H9 (cell line): ENCODE measurements around the gene NAMPT. TPM values are rescaled to one million over a fixed set of nuclear protein-coding genes. Genes with fewer than 3 reads are reported as not detected.

Experiments used
- DNase-seq: peaks from one replicate; pipeline ENCODE4 v3.0.0-alpha.2; 2017
- H2AFZ ChIP-seq: one replicate; pipeline ENCODE4 v1.6.1; 2013; ENCODE audit warnings: mild to moderate bottlenecking, low read length, control low read depth, moderate library complexity
- H2AK5ac ChIP-seq: 2 replicates; pipeline ENCODE4 v1.6.1; 2013; ENCODE audit warnings: low read length, control low read depth, mixed read lengths; ENCODE audit not compliant: insufficient read length
- H2BK120ac ChIP-seq: one replicate; pipeline ENCODE4 v1.6.1; 2013; ENCODE audit warnings: low read depth, mild to moderate bottlenecking, low read length, control low read depth, inconsistent platforms; ENCODE audit not compliant: poor library complexity, severe bottlenecking
- H2BK12ac ChIP-seq: 2 replicates; pipeline ENCODE4 v1.6.1; 2013; ENCODE audit warnings: low read length, control low read depth, mixed read lengths, low read depth; ENCODE audit not compliant: insufficient read length
- H2BK15ac ChIP-seq: 2 replicates; pipeline ENCODE4 v1.6.1; 2013; ENCODE audit warnings: low read depth, low read length, control low read depth
- H2BK20ac ChIP-seq: one replicate; pipeline ENCODE4 v1.6.1; 2013; ENCODE audit warnings: low read depth, mild to moderate bottlenecking, low read length, control low read depth, inconsistent platforms; ENCODE audit not compliant: poor library complexity, severe bottlenecking
- H2BK5ac ChIP-seq: 2 replicates; pipeline ENCODE4 v1.6.1; 2013; ENCODE audit warnings: low read length, control low read depth, mixed read lengths; ENCODE audit not compliant: insufficient read length
- H3K14ac ChIP-seq: 2 replicates; pipeline ENCODE4 v1.6.1; 2013; ENCODE audit warnings: low read length, control low read depth; ENCODE audit not compliant: insufficient read depth
- H3K18ac ChIP-seq: 2 replicates; pipeline ENCODE4 v1.6.1; 2013; ENCODE audit warnings: low read depth, mild to moderate bottlenecking, mixed read lengths, low read length, control low read depth; ENCODE audit not compliant: insufficient read length
- H3K23ac ChIP-seq: 2 replicates; pipeline ENCODE4 v1.6.1; 2013; ENCODE audit warnings: low read length, control low read depth, mixed read lengths, low read depth; ENCODE audit not compliant: insufficient read length
- H3K23me2 ChIP-seq: 2 replicates; pipeline ENCODE4 v1.6.1; 2013; ENCODE audit warnings: low read depth, mild to moderate bottlenecking, mixed read lengths, low read length, control low read depth; ENCODE audit not compliant: insufficient read length, poor library complexity, severe bottlenecking
- H3K27ac ChIP-seq: 2 replicates; pipeline ENCODE4 v1.5.1; 2013; ENCODE audit warnings: low read length, control low read depth, mixed read lengths, low read depth; ENCODE audit not compliant: insufficient read length
- H3K27me3 ChIP-seq: 2 replicates; pipeline ENCODE4 v1.6.1; 2013; ENCODE audit warnings: low read length, control low read depth, inconsistent platforms; ENCODE audit not compliant: insufficient read depth
- H3K4ac ChIP-seq: 2 replicates; pipeline ENCODE4 v1.6.1; 2013; ENCODE audit warnings: low read depth, mild to moderate bottlenecking, control low read depth, inconsistent platforms, low read length, moderate library complexity
- H3K4me1 ChIP-seq: 2 replicates; pipeline ENCODE4 v1.6.1; 2013; ENCODE audit warnings: low read length, control low read depth, inconsistent platforms; ENCODE audit not compliant: insufficient read depth
- H3K4me2 ChIP-seq: 2 replicates; pipeline ENCODE4 v1.6.1; 2013; ENCODE audit warnings: low read length, control low read depth, mixed read lengths; ENCODE audit not compliant: insufficient read length, insufficient read depth
- H3K56ac ChIP-seq: 2 replicates; pipeline ENCODE4 v1.6.1; 2013; ENCODE audit warnings: low read depth, mild to moderate bottlenecking, mixed read lengths, low read length, control low read depth; ENCODE audit not compliant: insufficient read length
- H3K79me1 ChIP-seq: 2 replicates; pipeline ENCODE4 v1.6.1; 2013; ENCODE audit warnings: low read depth, mild to moderate bottlenecking, moderate library complexity, low read length, control low read depth, inconsistent platforms; ENCODE audit not compliant: insufficient read depth, poor library complexity, severe bottlenecking
- H3K79me2 ChIP-seq: 2 replicates; pipeline ENCODE4 v1.6.1; 2013; ENCODE audit warnings: low read length, control low read depth, inconsistent platforms; ENCODE audit not compliant: insufficient read depth
- H3K9ac ChIP-seq: 2 replicates; pipeline ENCODE4 v1.6.1; 2013; ENCODE audit warnings: low read length, control low read depth, mixed read lengths; ENCODE audit not compliant: insufficient read length; ENCODE audit errors: extremely low read depth
- H3K9me3 ChIP-seq: one replicate; pipeline ENCODE4 v1.6.1; 2013; ENCODE audit warnings: low read depth, low read length, inconsistent platforms; ENCODE audit not compliant: control insufficient read depth
- H3T11ph ChIP-seq: one replicate; pipeline ENCODE4 v1.6.1; 2013; ENCODE audit warnings: mild to moderate bottlenecking, low read length, control low read depth, inconsistent platforms
- H4K20me1 ChIP-seq: one replicate; pipeline ENCODE4 v1.6.1; 2013; ENCODE audit not compliant: control insufficient read depth, insufficient read length, insufficient read depth
- H4K5ac ChIP-seq: 2 replicates; pipeline ENCODE4 v1.6.1; 2013; ENCODE audit warnings: low read depth, mild to moderate bottlenecking, mixed read lengths, low read length, control low read depth; ENCODE audit not compliant: insufficient read length
- H4K8ac ChIP-seq: replicated peaks from 2 replicates; pipeline ENCODE4 v1.6.1; 2013; ENCODE audit warnings: low read length, control low read depth, mixed read lengths, low read depth; ENCODE audit not compliant: insufficient read length
- H4K91ac ChIP-seq: 2 replicates; pipeline ENCODE4 v1.6.1; 2013; ENCODE audit warnings: low read depth, mild to moderate bottlenecking, moderate library complexity, mixed read lengths, low read length, control low read depth; ENCODE audit not compliant: insufficient read length
- H3K27ac Mint-ChIP-seq, 3 experiments: 2 replicates in 2 of 3; 3 replicates in 1 of 3; pipeline ENCODE4 v1.8.0; 2020 to 2021; ENCODE audit warnings: mixed read lengths in 3 of 3, mild to moderate bottlenecking in 1 of 3, moderate library complexity in 1 of 3
- H3K27me3 Mint-ChIP-seq: 2 replicates; pipeline ENCODE4 v1.8.0; 2021; ENCODE audit warnings: low read depth, mild to moderate bottlenecking, moderate library complexity, mixed read lengths
- H3K36me3 Mint-ChIP-seq, 3 experiments: 2 replicates in 2 of 3; 3 replicates in 1 of 3; pipeline ENCODE4 v1.8.0; 2020 to 2021; ENCODE audit warnings: low read depth in 3 of 3, mixed read lengths in 3 of 3; ENCODE audit not compliant: insufficient read depth in 1 of 3
- H3K4me1 Mint-ChIP-seq, 2 experiments: 2 replicates each; pipeline ENCODE4 v1.8.0; 2020; ENCODE audit warnings: mixed read lengths in 2 of 2
- H3K4me3 Mint-ChIP-seq, 2 experiments: 2 replicates in 1 of 2; 3 replicates in 1 of 2; pipeline ENCODE4 v1.8.0; 2020 to 2021; ENCODE audit warnings: mild to moderate bottlenecking in 2 of 2, mixed read lengths in 2 of 2, moderate library complexity in 1 of 2
- H3K9me3 Mint-ChIP-seq, 2 experiments: 2 replicates in 1 of 2; 3 replicates in 1 of 2; pipeline ENCODE4 v1.8.0; 2020; ENCODE audit warnings: mild to moderate bottlenecking in 2 of 2, mixed read lengths in 2 of 2, moderate library complexity in 1 of 2
- WGBS: extraction: QIAGEN DNeasy Blood & Tissue Kit; methylation state at CpG from one replicate; pipeline ENCODE4 v1.1.7; 2013; ENCODE audit warnings: missing lambda C conversion rate, low lambda C conversion rate, mixed read lengths; ENCODE audit not compliant: insufficient read length; ENCODE audit errors: extremely low coverage; 5-methylcytosine and 5-hydroxymethylcytosine counted together
- total RNA-seq: library from RNA; stranded (reverse); gene quantifications from 2 replicates; pipeline ENCODE4 v1.2.1, GENCODE V29; 2021
- TF ChIP-seq, protein P1 (sequence below): fragments of 200-600 bp; sonication (generic); conservative IDR thresholded peaks from 3 replicates; pipeline ENCODE4 v1.8.0; 2021; ENCODE audit warnings: antibody characterized with exemption, mild to moderate bottlenecking

Gene NAMPT
- total RNA-seq, 1 experiment from 2014 or later: 83.5 TPM

- no peak overlapping the region for H3K14ac ChIP-seq
- H3K36me3 Mint-ChIP-seq: peaks cover 0 to 6% (median 0%) of the 10 kb centered on the region in 3 experiments; a peak in 3 of 7 replicates
- H4K5ac ChIP-seq: no peak overlapping the region
- TF ChIP-seq, protein P1, sequence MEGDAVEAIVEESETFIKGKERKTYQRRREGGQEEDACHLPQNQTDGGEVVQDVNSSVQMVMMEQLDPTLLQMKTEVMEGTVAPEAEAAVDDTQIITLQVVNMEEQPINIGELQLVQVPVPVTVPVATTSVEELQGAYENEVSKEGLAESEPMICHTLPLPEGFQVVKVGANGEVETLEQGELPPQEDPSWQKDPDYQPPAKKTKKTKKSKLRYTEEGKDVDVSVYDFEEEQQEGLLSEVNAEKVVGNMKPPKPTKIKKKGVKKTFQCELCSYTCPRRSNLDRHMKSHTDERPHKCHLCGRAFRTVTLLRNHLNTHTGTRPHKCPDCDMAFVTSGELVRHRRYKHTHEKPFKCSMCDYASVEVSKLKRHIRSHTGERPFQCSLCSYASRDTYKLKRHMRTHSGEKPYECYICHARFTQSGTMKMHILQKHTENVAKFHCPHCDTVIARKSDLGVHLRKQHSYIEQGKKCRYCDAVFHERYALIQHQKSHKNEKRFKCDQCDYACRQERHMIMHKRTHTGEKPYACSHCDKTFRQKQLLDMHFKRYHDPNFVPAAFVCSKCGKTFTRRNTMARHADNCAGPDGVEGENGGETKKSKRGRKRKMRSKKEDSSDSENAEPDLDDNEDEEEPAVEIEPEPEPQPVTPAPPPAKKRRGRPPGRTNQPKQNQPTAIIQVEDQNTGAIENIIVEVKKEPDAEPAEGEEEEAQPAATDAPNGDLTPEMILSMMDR: no peak
- no peak overlapping the region for H3K4me3 Mint-ChIP-seq
- no peaks in the 10 kb centered on the region for H3K4me1 Mint-ChIP-seq
- no peaks in the 10 kb centered on the region for H4K20me1 ChIP-seq
- no peak overlapping the region for H2AK5ac ChIP-seq
- H3K27me3 ChIP-seq: no peaks in the 10 kb centered on the region
- no CpG with 5 or more reads among the region's 7 CpGs for WGBS
- H3K27ac ChIP-seq: no peak overlapping the region
- H3K79me2 ChIP-seq: no peaks in the 10 kb centered on the region
- H3T11ph ChIP-seq: no peak overlapping the region
- no peak overlapping the region for H3K9ac ChIP-seq
- H2BK15ac ChIP-seq: no peak overlapping the region
- no peak overlapping the region for H4K8ac ChIP-seq
- H3K4ac ChIP-seq: no peak overlapping the region
- H3K23me2 ChIP-seq: no peaks in the 10 kb centered on the region
- no peak overlapping the region for H3K4me2 ChIP-seq
- DNase-seq: no peak
- no peaks in the 10 kb centered on the region for H3K9me3 ChIP-seq
- H3K79me1 ChIP-seq: no peaks in the 10 kb centered on the region
- H2AFZ ChIP-seq: no peak overlapping the region
- H3K27ac Mint-ChIP-seq: no peak overlapping the region
- no peak overlapping the region for H4K91ac ChIP-seq
- no peak overlapping the region for H2BK12ac ChIP-seq
- no peak overlapping the region for H3K23ac ChIP-seq
- no peak overlapping the region for H2BK120ac ChIP-seq
- H2BK20ac ChIP-seq: no peak overlapping the region
- H2BK5ac ChIP-seq: no peak overlapping the region
- no peaks in the 10 kb centered on the region for H3K4me1 ChIP-seq
- no peak overlapping the region for H3K18ac ChIP-seq
- H3K56ac ChIP-seq: no peak overlapping the region
- peaks cover 8 to 9% of the 10 kb centered on the region in 2 experiments for H3K9me3 Mint-ChIP-seq
- H3K27me3 Mint-ChIP-seq: peaks cover 2% of the 10 kb centered on the region; the same call in 1 of the 2 replicates
These were observed 52.8 kb downstream of the NAMPT start for GRCh38 chr7:106231856-106232490.
